ENCODE data around the gene DIO2. TPM values are rescaled to one million over a fixed set of nuclear protein-coding genes. Genes with fewer than 3 reads are reported as not detected.
A peak's percentile ranks its signal among the peaks of the same experiment; 100 is the strongest.

The DIO2 gene
- total RNA-seq, 4 donors from 2014 or later = 5.5 to 32.2 (median 17.9) TPM

- no peaks in the 10 kb centered on the region for H3K4me1 ChIP-seq
- in situ Hi-C loops (cut with MboI; ENCODE audit: low sequenced_read_pairs in 4 of 4) = no loop called here
- no peak overlapping the region for H3K27ac ChIP-seq
- H3K36me3 ChIP-seq = no peaks in the 10 kb centered on the region
- no peak overlapping the region for H3K4me3 ChIP-seq
- H3K27me3 ChIP-seq = no peaks in the 10 kb centered on the region
- intact Hi-C loops (cut with DNase I; ENCODE audit: low total_unique reads) = no loop called here
- ATAC-seq (no peak), DNase-seq (no peak)
- no peaks in the 10 kb centered on the region for H3K9me3 ChIP-seq
- TF ChIP-seq POLR2A (IDR thresholded peaks at IDR 0.05) = no peak
- TF ChIP-seq, protein P1, sequence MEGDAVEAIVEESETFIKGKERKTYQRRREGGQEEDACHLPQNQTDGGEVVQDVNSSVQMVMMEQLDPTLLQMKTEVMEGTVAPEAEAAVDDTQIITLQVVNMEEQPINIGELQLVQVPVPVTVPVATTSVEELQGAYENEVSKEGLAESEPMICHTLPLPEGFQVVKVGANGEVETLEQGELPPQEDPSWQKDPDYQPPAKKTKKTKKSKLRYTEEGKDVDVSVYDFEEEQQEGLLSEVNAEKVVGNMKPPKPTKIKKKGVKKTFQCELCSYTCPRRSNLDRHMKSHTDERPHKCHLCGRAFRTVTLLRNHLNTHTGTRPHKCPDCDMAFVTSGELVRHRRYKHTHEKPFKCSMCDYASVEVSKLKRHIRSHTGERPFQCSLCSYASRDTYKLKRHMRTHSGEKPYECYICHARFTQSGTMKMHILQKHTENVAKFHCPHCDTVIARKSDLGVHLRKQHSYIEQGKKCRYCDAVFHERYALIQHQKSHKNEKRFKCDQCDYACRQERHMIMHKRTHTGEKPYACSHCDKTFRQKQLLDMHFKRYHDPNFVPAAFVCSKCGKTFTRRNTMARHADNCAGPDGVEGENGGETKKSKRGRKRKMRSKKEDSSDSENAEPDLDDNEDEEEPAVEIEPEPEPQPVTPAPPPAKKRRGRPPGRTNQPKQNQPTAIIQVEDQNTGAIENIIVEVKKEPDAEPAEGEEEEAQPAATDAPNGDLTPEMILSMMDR (IDR thresholded peaks at IDR 0.05 in 4 of 5, conservative IDR thresholded peaks at IDR 0.05 in 1 of 5) = no peak
Observed at GRCh38 chr14:80233470-80234089, 22.3 kb upstream of the DIO2 start.

DNA sequence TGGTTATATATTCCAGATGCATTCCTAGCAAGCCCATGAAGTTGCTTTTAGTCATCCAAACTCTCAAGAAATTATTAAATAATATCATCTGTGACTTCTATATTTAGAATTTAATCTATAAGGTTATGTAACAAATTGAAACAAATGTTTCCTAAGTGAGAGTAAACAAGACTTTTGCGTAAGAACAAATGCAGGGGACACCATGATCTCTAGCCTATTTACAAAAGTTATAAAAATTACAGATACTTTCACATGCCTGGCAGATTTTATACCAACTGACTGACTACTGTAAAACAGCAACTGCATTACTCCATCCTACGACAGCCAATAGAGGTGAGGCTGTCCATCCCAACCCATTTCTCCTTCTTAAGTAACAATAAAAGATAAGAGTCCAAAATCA lies 20.4 kb upstream of the DIO2 start:
- no peaks in the 10 kb centered on the region for H3K27me3 ChIP-seq
- no peak overlapping the region for H3K4me3 ChIP-seq
- in situ Hi-C loops (cut with MboI; ENCODE audit: low sequenced_read_pairs in 4 of 4) (no loop called here), intact Hi-C loops (cut with DNase I; ENCODE audit: low total_unique reads) (no loop called here)
- TF ChIP-seq POLR2A (IDR thresholded peaks at IDR 0.05) = no peak
- TF ChIP-seq, protein P1 (IDR thresholded peaks at IDR 0.05 in 4 of 5, conservative IDR thresholded peaks at IDR 0.05 in 1 of 5) = no peak
- no peaks in the 10 kb centered on the region for H3K9me3 ChIP-seq
- H3K27ac ChIP-seq = no peak overlapping the region
- H3K4me1 ChIP-seq = no peaks in the 10 kb centered on the region
- H3K36me3 ChIP-seq = no peaks in the 10 kb centered on the region
- DNase-seq = no peak
- ATAC-seq = no peak

GRCh38 chr14:80223696-80224465 lies 12.6 kb upstream of the DIO2 start:
- TF ChIP-seq, protein P1 (IDR thresholded peaks at IDR 0.05 in 4 of 5, conservative IDR thresholded peaks at IDR 0.05 in 1 of 5) = no peak
- no peak for TF ChIP-seq POLR2A (IDR thresholded peaks at IDR 0.05)

GRCh38 chr14:80216818-80217217 lies 5.5 kb upstream of the DIO2 start:
- H3K4me1 ChIP-seq = peaks cover 2 to 12% of the 10 kb centered on the region in 2 donors
- no peaks in the 10 kb centered on the region for H3K9me3 ChIP-seq
- no peaks in the 10 kb centered on the region for H3K27me3 ChIP-seq
- DNase-seq = no peak
- ATAC-seq = no peak
- H3K4me3 ChIP-seq = no peak overlapping the region
- no peaks in the 10 kb centered on the region for H3K36me3 ChIP-seq
- peak overlapping the region in 1 of 4 donors; percentile 11 for H3K27ac ChIP-seq
- TF ChIP-seq POLR2A (IDR thresholded peaks at IDR 0.05) = no peak
- TF ChIP-seq, protein P1 (IDR thresholded peaks at IDR 0.05 in 4 of 5, conservative IDR thresholded peaks at IDR 0.05 in 1 of 5) = no peak
- intact Hi-C loops (cut with DNase I; ENCODE audit: low total_unique reads) = no loop called here
- in situ Hi-C loops (cut with MboI; ENCODE audit: low sequenced_read_pairs in 4 of 4) = no loop called here

More at GRCh38 chr14:80223696-80224465, 12.6 kb upstream of the DIO2 start:
- Histone ChIP-seq H3K4me3 (no peak overlapping the region), H3K36me3 (no peaks in the 10 kb centered on the region), H3K4me1 (no peaks in the 10 kb centered on the region), H3K27me3 (no peaks in the 10 kb centered on the region), H3K9me3 (no peaks in the 10 kb centered on the region), H3K27ac (no peak overlapping the region)
- ATAC-seq (no peak), DNase-seq (no peak)
- intact Hi-C loops (cut with DNase I; ENCODE audit: low total_unique reads) (no loop called here), in situ Hi-C loops (cut with MboI; ENCODE audit: low sequenced_read_pairs in 4 of 4) (no loop called here)
